AG09319 (cell line): ENCODE data around the gene EP400.
A peak's percentile ranks its signal among the peaks of the same experiment; 100 is the strongest.

ENCODE experiments used
- DNase-seq: peaks from one replicate; pipeline ENCODE4 v3.0.0-alpha.2; 2010; ENCODE audit warnings: low read depth; ENCODE audit errors: extremely low read depth
- TF ChIP-seq, protein P1 (sequence below): IDR thresholded peaks from 2 replicates; pipeline ENCODE4 v1.5.1; 2011; ENCODE audit warnings: low read depth, mild to moderate bottlenecking, inconsistent platforms, low read length, moderate library complexity

Gene EP400

DNA sequence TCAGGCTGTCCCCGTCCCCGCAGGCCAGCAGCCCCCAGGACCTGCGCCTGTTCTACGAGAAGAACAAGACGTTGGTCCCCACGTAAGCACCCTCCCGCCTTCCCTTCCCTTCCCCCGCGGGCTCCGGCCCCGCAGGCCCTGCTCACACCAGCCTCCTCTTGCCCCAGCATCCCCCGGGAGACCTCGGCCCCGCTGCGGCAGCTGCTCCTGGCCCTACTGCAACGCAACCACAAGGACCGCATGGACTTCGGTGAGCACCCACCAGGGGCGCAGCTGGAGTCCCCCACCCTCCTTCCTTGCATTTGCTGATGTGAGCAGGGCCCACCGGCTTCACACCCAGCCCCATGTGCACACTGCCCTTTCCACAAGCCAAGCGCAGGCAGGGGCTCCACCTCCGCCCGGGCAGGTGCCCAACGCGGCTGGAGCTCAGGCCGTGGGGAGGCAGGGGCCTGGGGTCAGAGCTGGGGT lies 40.0 kb upstream of the EP400 start:
- DNase-seq, result no peak
- TF ChIP-seq, protein P1, sequence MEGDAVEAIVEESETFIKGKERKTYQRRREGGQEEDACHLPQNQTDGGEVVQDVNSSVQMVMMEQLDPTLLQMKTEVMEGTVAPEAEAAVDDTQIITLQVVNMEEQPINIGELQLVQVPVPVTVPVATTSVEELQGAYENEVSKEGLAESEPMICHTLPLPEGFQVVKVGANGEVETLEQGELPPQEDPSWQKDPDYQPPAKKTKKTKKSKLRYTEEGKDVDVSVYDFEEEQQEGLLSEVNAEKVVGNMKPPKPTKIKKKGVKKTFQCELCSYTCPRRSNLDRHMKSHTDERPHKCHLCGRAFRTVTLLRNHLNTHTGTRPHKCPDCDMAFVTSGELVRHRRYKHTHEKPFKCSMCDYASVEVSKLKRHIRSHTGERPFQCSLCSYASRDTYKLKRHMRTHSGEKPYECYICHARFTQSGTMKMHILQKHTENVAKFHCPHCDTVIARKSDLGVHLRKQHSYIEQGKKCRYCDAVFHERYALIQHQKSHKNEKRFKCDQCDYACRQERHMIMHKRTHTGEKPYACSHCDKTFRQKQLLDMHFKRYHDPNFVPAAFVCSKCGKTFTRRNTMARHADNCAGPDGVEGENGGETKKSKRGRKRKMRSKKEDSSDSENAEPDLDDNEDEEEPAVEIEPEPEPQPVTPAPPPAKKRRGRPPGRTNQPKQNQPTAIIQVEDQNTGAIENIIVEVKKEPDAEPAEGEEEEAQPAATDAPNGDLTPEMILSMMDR, result no peak

DNA sequence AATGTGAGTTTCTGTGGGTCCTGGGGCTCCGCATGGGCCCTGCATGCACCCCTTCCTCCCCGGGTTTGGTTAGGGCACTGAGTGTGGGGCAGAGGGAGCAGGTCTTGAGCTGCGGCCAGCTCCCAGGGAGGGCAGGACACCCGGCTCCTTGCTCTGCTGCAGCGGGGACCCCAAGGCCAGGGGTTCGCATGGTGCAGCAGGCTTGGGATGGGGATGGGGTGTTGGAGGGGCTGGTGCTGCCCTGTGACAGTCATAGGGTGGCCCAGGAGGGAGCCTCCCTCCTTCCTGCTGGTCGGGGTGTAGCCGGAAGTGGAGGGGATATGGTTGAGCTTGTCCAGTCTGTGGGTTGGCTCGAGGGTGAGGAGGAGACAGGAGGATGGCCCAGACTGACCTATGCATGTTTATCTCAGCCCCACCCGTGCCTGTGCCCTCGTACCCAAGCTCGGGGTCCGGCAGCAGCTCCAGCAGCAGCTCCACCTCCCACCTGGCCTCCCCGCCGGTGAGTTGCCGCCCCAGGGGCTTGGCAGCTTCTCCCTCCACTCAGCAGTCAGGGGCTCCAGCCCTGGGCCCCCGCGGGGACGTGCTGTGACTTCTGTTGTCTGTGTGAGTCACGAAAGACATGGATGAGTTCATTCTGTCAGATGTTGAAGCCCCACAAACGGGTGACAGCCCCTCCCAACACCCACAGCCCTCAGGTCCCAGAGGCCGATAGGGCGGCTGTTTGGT lies 39.3 kb upstream of the EP400 start:
- TF ChIP-seq, protein P1, result no peak
- DNase-seq, result no peak

- TF ChIP-seq, protein P1, result no peak
- DNase-seq, result no peak
These were observed 38.6 kb upstream of the EP400 start for GRCh38 chr12:131911028-131911650.

GRCh38 chr12:131911851-131912477 lies 37.8 kb upstream of the EP400 start:
- no peak for DNase-seq
- TF ChIP-seq, protein P1, result no peak

GRCh38 chr12:131912518-131913274 lies 37.0 kb upstream of the EP400 start:
- DNase-seq, result peak; percentile 38
- TF ChIP-seq, protein P1, result no peak

GRCh38 chr12:131913666-131914065 lies 36.1 kb upstream of the EP400 start:
- TF ChIP-seq, protein P1, result no peak
- DNase-seq, result no peak
